ENCODE measurements around the gene HBG1.

The HBG1 gene

GRCh38 chr11:5247472-5248192 lies 2.0 kb downstream of the HBG1 start:
- DNase-seq (ENCODE audit: low spot score) = peak; percentile 84

GRCh38 chr11:5246772-5247471 lies 2.7 kb downstream of the HBG1 start:
- no peak for DNase-seq (ENCODE audit: low spot score)

- no peak for DNase-seq (ENCODE audit: low spot score)
These were observed 4.5 kb downstream of the HBG1 start for GRCh38 chr11:5245155-5245554.

GRCh38 chr11:5243816-5244180 lies 5.9 kb downstream of the HBG1 start:
- DNase-seq (ENCODE audit: low spot score) = peak; percentile 78

GRCh38 chr11:5242933-5243815 lies 6.5 kb downstream of the HBG1 start:
- DNase-seq (ENCODE audit: low spot score) = peak; percentile 86

GRCh38 chr11:5242208-5242607 lies 7.4 kb downstream of the HBG1 start:
- DNase-seq (ENCODE audit: low spot score) = no peak

- peak; percentile 72 for DNase-seq (ENCODE audit: low spot score)
These were observed 8.2 kb downstream of the HBG1 start for GRCh38 chr11:5241458-5241857.

- no peak for DNase-seq (ENCODE audit: low spot score)
These were observed 9.2 kb downstream of the HBG1 start for GRCh38 chr11:5240458-5240857.

- DNase-seq (ENCODE audit: low spot score) = peak; percentile 78
These were observed 9.6 kb downstream of the HBG1 start for GRCh38 chr11:5240056-5240455.

GRCh38 chr11:5239046-5239445 lies 10.6 kb downstream of the HBG1 start:
- DNase-seq (ENCODE audit: low spot score) = peak; percentile 76

GRCh38 chr11:5238486-5238885 lies 11.2 kb downstream of the HBG1 start:
- no peak for DNase-seq (ENCODE audit: low spot score)

GRCh38 chr11:5237420-5237819 lies 12.2 kb downstream of the HBG1 start:
- peak; percentile 51 for DNase-seq (ENCODE audit: low spot score)

- peak; percentile 54 for DNase-seq (ENCODE audit: low spot score)
These were observed 14.1 kb downstream of the HBG1 start for GRCh38 chr11:5235364-5236095.

GRCh38 chr11:5234381-5234834 lies 15.2 kb downstream of the HBG1 start, which contains the start of gene HBD:
TSS of gene HBD (minus strand) at chr11:5234483. CDS start at chr11:5234433, 50 bp downstream.
- peak; percentile 86 for DNase-seq (ENCODE audit: low spot score)

GRCh38 chr11:5233307-5233706 lies 16.4 kb downstream of the HBG1 start:
- DNase-seq (ENCODE audit: low spot score) = peak; percentile 66

- peak; percentile 82 for DNase-seq (ENCODE audit: low spot score)
These were observed 16.8 kb downstream of the HBG1 start for GRCh38 chr11:5232821-5233220.

- peak; percentile 68 for DNase-seq (ENCODE audit: low spot score)
These were observed 17.5 kb downstream of the HBG1 start for GRCh38 chr11:5232176-5232575.

GRCh38 chr11:5231111-5231510 lies 18.5 kb downstream of the HBG1 start:
- peak; percentile 77 for DNase-seq (ENCODE audit: low spot score)

GRCh38 chr11:5230266-5230665 lies 19.4 kb downstream of the HBG1 start:
- DNase-seq (ENCODE audit: low spot score) = peak; percentile 66

GRCh38 chr11:5229796-5230195 lies 19.9 kb downstream of the HBG1 start:
- DNase-seq (ENCODE audit: low spot score) = peak; percentile 70

GRCh38 chr11:5229356-5229755 lies 20.3 kb downstream of the HBG1 start:
- DNase-seq (ENCODE audit: low spot score) = peak; percentile 75

- peak; percentile 71 for DNase-seq (ENCODE audit: low spot score)
These were observed 21.5 kb downstream of the HBG1 start for GRCh38 chr11:5228124-5228523.

Data from hematopoietic multipotent progenitor cell treated with erythropoietin and hydrocortisone succinate and interleukin-3 and kit ligand, for 17 days (in vitro differentiated cells).